Neural crest cell (in vitro differentiated cells): ENCODE measurements around the gene RLBP1. TPM values are rescaled to one million over a fixed set of nuclear protein-coding genes. Genes with fewer than 3 reads are reported as not detected.

Experiments used
- DNase-seq: peaks from one replicate; pipeline ENCODE4 v3.0.0; 2021; ENCODE audit warnings: low read depth, mixed read lengths, low spot score
- H3K27ac Mint-ChIP-seq: one replicate; pipeline ENCODE4 v1.8.0; 2021; ENCODE audit warnings: mild to moderate bottlenecking, mixed read lengths; ENCODE audit not compliant: unreplicated experiment
- H3K27me3 Mint-ChIP-seq: 2 replicates; pipeline ENCODE4 v1.8.0; 2021; ENCODE audit warnings: low read depth, mild to moderate bottlenecking, mixed read lengths
- H3K36me3 Mint-ChIP-seq: 2 replicates; pipeline ENCODE4 v1.8.0; 2021; ENCODE audit warnings: low read depth, mild to moderate bottlenecking, mixed read lengths
- H3K4me1 Mint-ChIP-seq: 2 replicates; pipeline ENCODE4 v1.8.0; 2021; ENCODE audit warnings: mixed read lengths
- H3K4me3 Mint-ChIP-seq: one replicate; pipeline ENCODE4 v1.8.0; 2021; ENCODE audit warnings: mild to moderate bottlenecking, mixed read lengths
- H3K9me3 Mint-ChIP-seq: 2 replicates; pipeline ENCODE4 v1.8.0; 2021; ENCODE audit warnings: mixed read lengths
- CTCF ChIP-seq: fragments of 200-600 bp; sonication (generic); conservative IDR thresholded peaks from 2 replicates; pipeline ENCODE4 v1.5.0; 2021; ENCODE audit warnings: antibody characterized with exemption, mild to moderate bottlenecking
- total RNA-seq: library from RNA; stranded (reverse); gene quantifications from 2 replicates; pipeline ENCODE4 v1.2.1, GENCODE V29; 2021

The RLBP1 gene
- total RNA-seq, 1 donor from 2014 or later = 6.3 TPM

GRCh38 chr15:89226359-89227221, 5.2 kb upstream of the RLBP1 start:
- TF ChIP-seq CTCF = no peak
- Mint-ChIP-seq H3K4me3 (no peak overlapping the region), H3K27me3 (no peaks in the 10 kb centered on the region), H3K9me3 (no peaks in the 10 kb centered on the region), H3K36me3 (no peaks in the 10 kb centered on the region), H3K4me1 (peaks cover 31% of the 10 kb centered on the region), H3K27ac (peak overlapping the region; percentile 40)
- no peak for DNase-seq

- Mint-ChIP-seq H3K4me3 (no peak overlapping the region), H3K9me3 (no peaks in the 10 kb centered on the region), H3K27ac (no peak overlapping the region), H3K27me3 (no peaks in the 10 kb centered on the region), H3K4me1 (peaks cover 34% of the 10 kb centered on the region), H3K36me3 (no peaks in the 10 kb centered on the region)
- DNase-seq = no peak
- TF ChIP-seq CTCF = no peak
Measured at GRCh38 chr15:89225588-89225987, 4.2 kb upstream of the RLBP1 start.

GRCh38 chr15:89218531-89218930, 2.8 kb downstream of the RLBP1 start:
- peak overlapping the region; percentile 38 for H3K27ac Mint-ChIP-seq
- no peaks in the 10 kb centered on the region for H3K27me3 Mint-ChIP-seq
- TF ChIP-seq CTCF = no peak

GRCh38 chr15:89217686-89218376, 3.5 kb downstream of the RLBP1 start:
- Mint-ChIP-seq H3K27ac (no peak overlapping the region), H3K9me3 (no peaks in the 10 kb centered on the region), H3K36me3 (no peaks in the 10 kb centered on the region), H3K27me3 (no peaks in the 10 kb centered on the region), H3K4me3 (no peak overlapping the region), H3K4me1 (peaks cover 31% of the 10 kb centered on the region)
- TF ChIP-seq CTCF = no peak
- DNase-seq = no peak

More at GRCh38 chr15:89218531-89218930, 2.8 kb downstream of the RLBP1 start:
- H3K4me3 Mint-ChIP-seq = no peak overlapping the region
- no peaks in the 10 kb centered on the region for H3K36me3 Mint-ChIP-seq
- H3K4me1 Mint-ChIP-seq = peaks cover 32% of the 10 kb centered on the region
- DNase-seq = no peak
- H3K9me3 Mint-ChIP-seq = no peaks in the 10 kb centered on the region

- H3K9me3 Mint-ChIP-seq = no peaks in the 10 kb centered on the region
- no peaks in the 10 kb centered on the region for H3K27me3 Mint-ChIP-seq
- H3K27ac Mint-ChIP-seq = no peak overlapping the region
- H3K4me1 Mint-ChIP-seq = peaks cover 23% of the 10 kb centered on the region
- H3K36me3 Mint-ChIP-seq = no peaks in the 10 kb centered on the region
- no peak for TF ChIP-seq CTCF
- H3K4me3 Mint-ChIP-seq = no peak overlapping the region
- no peak for DNase-seq
Measured at GRCh38 chr15:89217031-89217430, 4.3 kb downstream of the RLBP1 start.
